ENCODE data around the gene DCP2.

Gene DCP2

DNA sequence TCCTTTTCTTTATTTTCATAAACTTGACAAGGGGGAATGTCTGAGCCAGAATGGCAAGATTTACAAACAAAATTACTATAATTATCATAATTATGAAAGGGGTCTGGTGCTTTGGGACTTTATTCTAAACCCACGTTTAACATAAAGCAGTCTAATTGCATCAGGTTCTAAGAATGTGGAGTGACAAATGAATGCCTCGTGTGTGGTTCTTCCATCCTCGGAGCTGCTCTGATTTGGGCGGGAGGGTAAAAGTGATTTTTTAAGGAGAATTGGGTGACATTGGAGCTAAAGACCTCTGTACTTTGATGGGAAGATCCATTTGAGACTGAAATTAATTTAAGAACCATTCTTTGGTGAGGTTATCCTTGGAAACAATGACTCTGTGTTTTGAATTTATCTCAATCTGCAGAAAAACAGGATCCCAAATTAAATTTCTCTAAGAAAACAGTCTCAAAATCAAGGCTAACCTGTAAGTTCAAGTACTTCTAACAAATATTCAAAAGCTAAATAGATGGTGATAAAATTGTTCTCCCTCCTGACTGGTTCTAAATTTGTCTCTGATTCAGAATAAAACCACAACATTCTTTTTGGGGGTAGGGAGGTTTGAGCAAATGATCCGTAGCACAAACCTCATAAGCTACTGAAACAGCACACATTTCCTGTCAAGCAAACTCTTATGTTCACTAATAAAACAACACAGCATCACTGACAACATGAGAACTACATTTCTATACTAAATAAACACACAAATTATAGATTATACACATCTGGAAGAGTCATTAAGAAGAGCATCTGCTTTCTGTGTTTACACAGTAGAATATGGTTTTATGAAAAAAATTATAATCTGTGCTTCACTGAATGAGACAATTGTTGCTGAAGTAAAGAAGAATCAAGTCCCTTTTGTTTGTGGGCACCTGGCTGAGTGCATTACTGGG, 85.5 kb downstream of the DCP2 start:
- no peak overlapping the region for H3K4me2 ChIP-seq (ENCODE audit: low read length)
- H3K4me3 ChIP-seq (ENCODE audit: low read length): no peak overlapping the region
- H3K36me3 ChIP-seq (ENCODE audit: control insufficient read depth, low read length): no peaks in the 10 kb centered on the region
- no peaks in the 10 kb centered on the region for H3K79me2 ChIP-seq (ENCODE audit: control insufficient read depth, low read length)
- no peak for TF ChIP-seq EZH2phosphoT487 (IDR thresholded peaks at IDR 0.05; ENCODE audit: borderline replicate concordance, low read length)
- TF ChIP-seq, protein P1, sequence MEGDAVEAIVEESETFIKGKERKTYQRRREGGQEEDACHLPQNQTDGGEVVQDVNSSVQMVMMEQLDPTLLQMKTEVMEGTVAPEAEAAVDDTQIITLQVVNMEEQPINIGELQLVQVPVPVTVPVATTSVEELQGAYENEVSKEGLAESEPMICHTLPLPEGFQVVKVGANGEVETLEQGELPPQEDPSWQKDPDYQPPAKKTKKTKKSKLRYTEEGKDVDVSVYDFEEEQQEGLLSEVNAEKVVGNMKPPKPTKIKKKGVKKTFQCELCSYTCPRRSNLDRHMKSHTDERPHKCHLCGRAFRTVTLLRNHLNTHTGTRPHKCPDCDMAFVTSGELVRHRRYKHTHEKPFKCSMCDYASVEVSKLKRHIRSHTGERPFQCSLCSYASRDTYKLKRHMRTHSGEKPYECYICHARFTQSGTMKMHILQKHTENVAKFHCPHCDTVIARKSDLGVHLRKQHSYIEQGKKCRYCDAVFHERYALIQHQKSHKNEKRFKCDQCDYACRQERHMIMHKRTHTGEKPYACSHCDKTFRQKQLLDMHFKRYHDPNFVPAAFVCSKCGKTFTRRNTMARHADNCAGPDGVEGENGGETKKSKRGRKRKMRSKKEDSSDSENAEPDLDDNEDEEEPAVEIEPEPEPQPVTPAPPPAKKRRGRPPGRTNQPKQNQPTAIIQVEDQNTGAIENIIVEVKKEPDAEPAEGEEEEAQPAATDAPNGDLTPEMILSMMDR (IDR thresholded peaks at IDR 0.05; ENCODE audit: low read depth, low read length, poor library complexity, severe bottlenecking): no peak
- H3F3A ChIP-seq (ENCODE audit: control insufficient read depth, insufficient read depth): no peaks in the 10 kb centered on the region
- H3K27me3 ChIP-seq (ENCODE audit: control insufficient read depth, low read length): peaks cover 8% of the 10 kb centered on the region; the same call in 1 of the 2 replicates
- H3K9me3 ChIP-seq (ENCODE audit: control insufficient read depth, insufficient read depth, low read length): no peaks in the 10 kb centered on the region
- no peaks in the 10 kb centered on the region for H4K20me1 ChIP-seq (ENCODE audit: control insufficient read depth, insufficient read depth, low read depth, low read length)
- H3K4me1 ChIP-seq (ENCODE audit: control insufficient read depth, low read length): peaks cover 7% of the 10 kb centered on the region
- H3K9me2 ChIP-seq (replicated peaks; ENCODE audit: control insufficient read depth, low read length): no peaks in the 10 kb centered on the region
- no peak overlapping the region for H3K27ac ChIP-seq (ENCODE audit: low read depth, low read length)

DNA sequence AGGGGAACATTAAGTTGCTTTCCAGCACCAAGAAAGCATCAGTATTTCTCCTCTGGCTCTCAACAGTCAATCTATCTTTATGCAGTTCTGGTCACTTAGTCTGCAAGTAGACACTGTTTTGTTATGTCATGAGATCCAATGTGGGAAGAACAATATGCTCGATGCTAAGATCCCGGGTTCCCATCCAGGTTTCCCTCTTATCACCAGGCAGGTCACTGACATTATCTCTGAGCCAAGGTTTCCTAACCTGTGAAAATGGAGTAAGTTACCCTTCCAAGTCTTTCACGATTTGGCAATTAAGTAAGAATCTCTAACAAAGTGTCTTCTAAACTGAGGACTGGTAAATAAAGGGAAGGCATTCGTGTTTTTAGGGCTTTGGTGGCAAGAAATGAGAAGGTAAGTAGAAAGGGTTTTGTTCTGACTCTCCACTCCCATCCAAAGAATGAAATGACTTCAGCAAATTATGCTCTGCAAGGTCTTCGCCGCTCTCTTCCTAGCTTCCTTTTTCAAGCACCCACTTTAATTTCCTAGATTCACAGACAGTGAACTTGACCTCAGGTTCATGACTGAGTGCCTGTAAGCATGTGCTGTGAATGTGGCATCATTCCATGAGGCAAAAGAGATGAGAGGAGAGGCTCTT, 86.4 kb downstream of the DCP2 start:
- H3K4me1 ChIP-seq (ENCODE audit: control insufficient read depth, low read length): peaks cover 7% of the 10 kb centered on the region
- H3K27me3 ChIP-seq (ENCODE audit: control insufficient read depth, low read length): peaks cover 8% of the 10 kb centered on the region; the same call in 1 of the 2 replicates
- no peak for TF ChIP-seq EZH2phosphoT487 (IDR thresholded peaks at IDR 0.05; ENCODE audit: borderline replicate concordance, low read length)
- TF ChIP-seq, protein P1 (IDR thresholded peaks at IDR 0.05; ENCODE audit: low read depth, low read length, poor library complexity, severe bottlenecking): no peak
- no peaks in the 10 kb centered on the region for H3K9me2 ChIP-seq (replicated peaks; ENCODE audit: control insufficient read depth, low read length)
- H3K4me2 ChIP-seq (ENCODE audit: low read length): no peak overlapping the region
- no peaks in the 10 kb centered on the region for H3K79me2 ChIP-seq (ENCODE audit: control insufficient read depth, low read length)
- no peaks in the 10 kb centered on the region for H3K9me3 ChIP-seq (ENCODE audit: control insufficient read depth, insufficient read depth, low read length)
- H3F3A ChIP-seq (ENCODE audit: control insufficient read depth, insufficient read depth): no peaks in the 10 kb centered on the region
- no peak overlapping the region for H3K27ac ChIP-seq (ENCODE audit: low read depth, low read length)
- no peaks in the 10 kb centered on the region for H3K36me3 ChIP-seq (ENCODE audit: control insufficient read depth, low read length)
- H4K20me1 ChIP-seq (ENCODE audit: control insufficient read depth, insufficient read depth, low read depth, low read length): no peaks in the 10 kb centered on the region
- H3K4me3 ChIP-seq (ENCODE audit: low read length): no peak overlapping the region

- Histone ChIP-seq H4K20me1 (ENCODE audit: control insufficient read depth, insufficient read depth, low read depth, low read length) (no peaks in the 10 kb centered on the region), H3K36me3 (ENCODE audit: control insufficient read depth, low read length) (no peaks in the 10 kb centered on the region), H3F3A (ENCODE audit: control insufficient read depth, insufficient read depth) (no peaks in the 10 kb centered on the region), H3K79me2 (ENCODE audit: control insufficient read depth, low read length) (no peaks in the 10 kb centered on the region), H3K27ac (ENCODE audit: low read depth, low read length) (no peak overlapping the region), H3K9me3 (ENCODE audit: control insufficient read depth, insufficient read depth, low read length) (no peaks in the 10 kb centered on the region), H3K4me1 (ENCODE audit: control insufficient read depth, low read length) (peaks cover 7% of the 10 kb centered on the region), H3K4me2 (ENCODE audit: low read length) (no peak overlapping the region), H3K4me3 (ENCODE audit: low read length) (no peak overlapping the region), H3K27me3 (ENCODE audit: control insufficient read depth, low read length) (peaks cover 8% of the 10 kb centered on the region; the same call in 1 of the 2 replicates), H3K9me2 (replicated peaks; ENCODE audit: control insufficient read depth, low read length) (no peaks in the 10 kb centered on the region)
- TF ChIP-seq, protein P1 (IDR thresholded peaks at IDR 0.05; ENCODE audit: low read depth, low read length, poor library complexity, severe bottlenecking): no peak
- no peak for TF ChIP-seq EZH2phosphoT487 (IDR thresholded peaks at IDR 0.05; ENCODE audit: borderline replicate concordance, low read length)
Measured at GRCh38 chr5:113063927-113064326, 87.3 kb downstream of the DCP2 start.
